ENCODE data around the gene TAOK2.

Gene TAOK2

DNA sequence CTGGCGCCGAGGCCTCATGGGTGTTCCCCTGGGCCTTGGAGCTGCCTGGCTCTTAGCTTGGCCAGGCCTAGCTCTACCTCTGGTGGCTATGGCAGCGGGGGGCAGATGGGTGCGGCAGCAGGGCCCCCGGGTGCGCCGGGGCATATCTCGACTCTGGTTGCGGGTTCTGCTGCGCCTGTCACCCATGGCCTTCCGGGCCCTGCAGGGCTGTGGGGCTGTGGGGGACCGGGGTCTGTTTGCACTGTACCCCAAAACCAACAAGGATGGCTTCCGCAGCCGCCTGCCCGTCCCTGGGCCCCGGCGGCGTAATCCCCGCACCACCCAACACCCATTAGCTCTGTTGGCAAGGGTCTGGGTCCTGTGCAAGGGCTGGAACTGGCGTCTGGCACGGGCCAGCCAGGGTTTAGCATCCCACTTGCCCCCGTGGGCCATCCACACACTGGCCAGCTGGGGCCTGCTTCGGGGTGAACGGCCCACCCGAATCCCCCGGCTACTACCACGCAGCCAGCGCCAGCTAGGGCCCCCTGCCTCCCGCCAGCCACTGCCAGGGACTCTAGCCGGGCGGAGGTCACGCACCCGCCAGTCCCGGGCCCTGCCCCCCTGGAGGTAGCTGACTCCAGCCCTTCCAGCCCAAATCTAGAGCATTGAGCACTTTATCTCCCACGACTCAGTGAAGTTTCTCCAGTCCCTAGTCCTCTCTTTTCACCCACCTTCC, 13.9 kb downstream of the TAOK2 start:
- no peaks in the 10 kb centered on the region for H3K27me3 ChIP-seq (ENCODE audit: insufficient read depth, low read length, poor library complexity)
- H4K5ac ChIP-seq (ENCODE audit: low read length) = no peak overlapping the region
- no peak overlapping the region for H3K18ac ChIP-seq (ENCODE audit: low read length)
- H3K4me3 ChIP-seq (ENCODE audit: low read length) = no peak overlapping the region
- peaks cover 21% of the 10 kb centered on the region for H3K36me3 ChIP-seq (ENCODE audit: control insufficient read depth, insufficient read depth, low read length)
- H2AK5ac ChIP-seq (ENCODE audit: low read length) = no peak overlapping the region
- no peaks in the 10 kb centered on the region for H3K4me1 ChIP-seq (ENCODE audit: control insufficient read depth, low read depth, low read length)
- H3K4me2 ChIP-seq (ENCODE audit: low read length) = no peak overlapping the region
- DNase-seq = no peak
- no peak overlapping the region for H3K27ac ChIP-seq (ENCODE audit: low read depth, low read length)
- H4K8ac ChIP-seq (ENCODE audit: low read depth, low read length) = no peak overlapping the region
- WGBS (ENCODE audit: extremely low coverage, insufficient coverage, low lambda C conversion rate) = no CpG with 5 or more reads among the region's 35 CpGs
- no peak overlapping the region for H3K9ac ChIP-seq (ENCODE audit: low read length)
- H2BK5ac ChIP-seq (ENCODE audit: low read length) = no peak overlapping the region
- no peak overlapping the region for H3K23ac ChIP-seq (ENCODE audit: low read length)
- H3K79me1 ChIP-seq (ENCODE audit: low read length) = no peaks in the 10 kb centered on the region
- no peaks in the 10 kb centered on the region for H3K79me2 ChIP-seq (ENCODE audit: control insufficient read depth, insufficient read depth, low read length)
- no peak overlapping the region for H3K56ac ChIP-seq (ENCODE audit: low read length)
- no peak overlapping the region for H2BK120ac ChIP-seq (ENCODE audit: low read depth, low read length)
- no peak overlapping the region for H3K4ac ChIP-seq (ENCODE audit: low read depth, low read length)
- no peak overlapping the region for H2BK15ac ChIP-seq (replicated peaks; ENCODE audit: low read depth)

GRCh38 chr16:29988346-29989075, 14.8 kb downstream of the TAOK2 start:
- Histone ChIP-seq H3K79me2 (ENCODE audit: control insufficient read depth, insufficient read depth, low read length) (no peaks in the 10 kb centered on the region), H2BK15ac (replicated peaks; ENCODE audit: low read depth) (no peak overlapping the region), H2BK5ac (ENCODE audit: low read length) (no peak overlapping the region), H4K5ac (ENCODE audit: low read length) (no peak overlapping the region), H3K36me3 (ENCODE audit: control insufficient read depth, insufficient read depth, low read length) (peaks cover 17% of the 10 kb centered on the region), H2BK120ac (ENCODE audit: low read depth, low read length) (no peak overlapping the region), H3K4me3 (ENCODE audit: low read length) (no peak overlapping the region), H3K18ac (ENCODE audit: low read length) (no peak overlapping the region), H4K8ac (ENCODE audit: low read depth, low read length) (no peak overlapping the region), H2AK5ac (ENCODE audit: low read length) (no peak overlapping the region), H3K27me3 (ENCODE audit: insufficient read depth, low read length, poor library complexity) (no peaks in the 10 kb centered on the region), H3K4me2 (ENCODE audit: low read length) (no peak overlapping the region), H3K9ac (ENCODE audit: low read length) (no peak overlapping the region), H3K27ac (ENCODE audit: low read depth, low read length) (no peak overlapping the region), H3K79me1 (ENCODE audit: low read length) (no peaks in the 10 kb centered on the region), H3K23ac (ENCODE audit: low read length) (no peak overlapping the region), H3K56ac (ENCODE audit: low read length) (no peak overlapping the region), H3K4me1 (ENCODE audit: control insufficient read depth, low read depth, low read length) (no peaks in the 10 kb centered on the region), H3K4ac (ENCODE audit: low read depth, low read length) (no peak overlapping the region)
- WGBS (ENCODE audit: extremely low coverage, insufficient coverage, low lambda C conversion rate) = no CpG with 5 or more reads among the region's 17 CpGs
- DNase-seq = no peak

DNA sequence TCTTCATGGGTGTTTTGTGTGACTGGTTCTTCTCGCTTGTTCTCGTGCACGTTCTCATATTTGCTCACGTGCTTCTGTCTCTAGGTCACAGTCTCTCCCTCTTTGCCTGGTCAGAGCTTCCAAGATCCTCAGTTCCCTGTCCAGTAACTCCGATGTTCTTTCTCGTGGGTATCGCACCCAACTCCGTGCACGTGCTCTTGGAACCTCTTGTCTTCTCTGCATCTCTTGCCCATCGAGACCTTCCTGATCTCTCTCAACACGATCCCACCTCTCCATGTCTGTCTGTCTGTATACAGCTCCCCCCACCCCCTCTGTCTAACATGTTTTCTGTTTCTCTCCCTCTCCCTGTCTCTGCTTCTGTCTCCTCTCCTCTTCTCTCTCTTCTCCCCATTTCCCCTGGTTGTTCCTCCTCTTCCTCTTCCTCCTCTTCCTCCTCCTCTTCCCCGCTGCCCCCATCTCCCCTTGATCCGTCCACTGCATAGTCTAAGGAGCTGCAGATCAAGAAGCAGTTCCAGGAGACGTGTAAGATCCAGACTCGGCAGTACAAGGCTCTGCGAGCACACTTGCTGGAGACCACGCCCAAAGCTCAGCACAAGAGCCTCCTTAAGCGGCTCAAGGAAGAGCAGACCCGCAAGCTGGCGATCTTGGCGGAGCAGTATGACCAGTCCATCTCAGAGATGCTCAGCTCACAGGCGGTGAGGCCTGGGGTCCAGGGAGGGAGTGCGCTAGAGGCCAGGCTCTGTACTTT, 15.6 kb downstream of the TAOK2 start:
- no peak for DNase-seq
- peaks cover 15% of the 10 kb centered on the region for H3K36me3 ChIP-seq (ENCODE audit: control insufficient read depth, insufficient read depth, low read length)
- H3K79me1 ChIP-seq (ENCODE audit: low read length) = no peaks in the 10 kb centered on the region
- no peak overlapping the region for H2BK5ac ChIP-seq (ENCODE audit: low read length)
- H3K4me3 ChIP-seq (ENCODE audit: low read length) = no peak overlapping the region
- H3K4me2 ChIP-seq (ENCODE audit: low read length) = no peak overlapping the region
- no peak overlapping the region for H2BK15ac ChIP-seq (replicated peaks; ENCODE audit: low read depth)
- no peaks in the 10 kb centered on the region for H3K79me2 ChIP-seq (ENCODE audit: control insufficient read depth, insufficient read depth, low read length)
- no peak overlapping the region for H3K23ac ChIP-seq (ENCODE audit: low read length)
- H3K9ac ChIP-seq (ENCODE audit: low read length) = no peak overlapping the region
- no CpG with 5 or more reads among the region's 23 CpGs for WGBS (ENCODE audit: extremely low coverage, insufficient coverage, low lambda C conversion rate)
- H3K27ac ChIP-seq (ENCODE audit: low read depth, low read length) = no peak overlapping the region
- H3K4ac ChIP-seq (ENCODE audit: low read depth, low read length) = no peak overlapping the region
- no peak overlapping the region for H4K8ac ChIP-seq (ENCODE audit: low read depth, low read length)
- no peak overlapping the region for H2BK120ac ChIP-seq (ENCODE audit: low read depth, low read length)
- no peak overlapping the region for H3K18ac ChIP-seq (ENCODE audit: low read length)
- H3K4me1 ChIP-seq (ENCODE audit: control insufficient read depth, low read depth, low read length) = no peaks in the 10 kb centered on the region
- H4K5ac ChIP-seq (ENCODE audit: low read length) = no peak overlapping the region
- no peaks in the 10 kb centered on the region for H3K27me3 ChIP-seq (ENCODE audit: insufficient read depth, low read length, poor library complexity)
- no peak overlapping the region for H2AK5ac ChIP-seq (ENCODE audit: low read length)
- no peak overlapping the region for H3K56ac ChIP-seq (ENCODE audit: low read length)

DNA sequence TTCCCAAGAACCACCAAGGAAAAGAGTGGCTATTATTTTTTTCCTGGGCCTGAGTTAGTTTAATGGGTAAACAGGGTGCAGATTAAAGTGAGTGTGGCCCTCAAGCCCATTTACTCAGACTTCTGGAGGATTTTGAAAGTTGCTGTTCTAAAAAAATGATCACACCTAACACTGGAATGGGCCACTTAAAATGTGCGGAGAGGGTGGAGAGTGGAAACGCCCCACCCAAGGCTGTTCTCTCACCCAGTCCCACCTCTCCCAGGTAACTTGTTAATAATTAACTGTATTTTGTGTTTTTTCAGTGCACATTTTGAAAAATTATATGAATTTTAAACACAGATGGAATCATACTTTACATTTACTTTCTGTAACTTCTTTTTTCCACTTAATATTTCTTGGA, 16.4 kb downstream of the TAOK2 start:
- no peak overlapping the region for H2BK120ac ChIP-seq (ENCODE audit: low read depth, low read length)

DNA sequence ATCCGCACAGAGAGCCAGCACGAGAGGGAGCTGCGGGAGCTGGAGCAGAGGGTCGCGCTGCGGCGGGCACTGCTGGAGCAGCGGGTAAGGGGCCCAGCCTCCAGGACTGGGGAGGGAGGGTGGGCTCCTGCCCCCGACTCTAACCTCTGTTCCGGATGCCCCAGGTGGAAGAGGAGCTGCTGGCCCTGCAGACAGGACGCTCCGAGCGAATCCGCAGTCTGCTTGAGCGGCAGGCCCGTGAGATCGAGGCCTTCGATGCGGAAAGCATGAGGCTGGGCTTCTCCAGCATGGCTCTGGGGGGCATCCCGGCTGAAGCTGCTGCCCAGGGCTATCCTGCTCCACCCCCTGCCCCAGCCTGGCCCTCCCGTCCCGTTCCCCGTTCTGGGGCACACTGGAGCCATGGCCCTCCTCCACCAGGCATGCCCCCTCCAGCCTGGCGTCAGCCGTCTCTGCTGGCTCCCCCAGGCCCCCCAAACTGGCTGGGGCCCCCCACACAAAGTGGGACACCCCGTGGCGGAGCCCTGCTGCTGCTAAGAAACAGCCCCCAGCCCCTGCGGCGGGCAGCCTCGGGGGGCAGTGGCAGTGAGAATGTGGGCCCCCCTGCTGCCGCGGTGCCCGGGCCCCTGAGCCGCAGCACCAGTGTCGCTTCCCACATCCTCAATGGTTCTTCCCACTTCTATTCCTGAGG, 17.4 kb downstream of the TAOK2 start:
- Histone ChIP-seq H4K5ac (ENCODE audit: low read length) (no peak overlapping the region), H2BK15ac (replicated peaks; ENCODE audit: low read depth) (no peak overlapping the region), H3K9ac (ENCODE audit: low read length) (no peak overlapping the region), H3K79me1 (ENCODE audit: low read length) (no peaks in the 10 kb centered on the region), H2BK120ac (ENCODE audit: low read depth, low read length) (no peak overlapping the region), H3K36me3 (ENCODE audit: control insufficient read depth, insufficient read depth, low read length) (peaks cover 9% of the 10 kb centered on the region), H3K4me3 (ENCODE audit: low read length) (no peak overlapping the region), H3K23ac (ENCODE audit: low read length) (no peak overlapping the region), H3K27ac (ENCODE audit: low read depth, low read length) (no peak overlapping the region), H3K18ac (ENCODE audit: low read length) (no peak overlapping the region), H3K56ac (ENCODE audit: low read length) (no peak overlapping the region), H2BK5ac (ENCODE audit: low read length) (no peak overlapping the region), H4K8ac (ENCODE audit: low read depth, low read length) (no peak overlapping the region), H3K4me1 (ENCODE audit: control insufficient read depth, low read depth, low read length) (peaks cover 2% of the 10 kb centered on the region), H3K79me2 (ENCODE audit: control insufficient read depth, insufficient read depth, low read length) (no peaks in the 10 kb centered on the region), H2AK5ac (ENCODE audit: low read length) (no peak overlapping the region), H3K4me2 (ENCODE audit: low read length) (no peak overlapping the region), H3K4ac (ENCODE audit: low read depth, low read length) (no peak overlapping the region), H3K27me3 (ENCODE audit: insufficient read depth, low read length, poor library complexity) (no peaks in the 10 kb centered on the region)
- DNase-seq = no peak
- no CpG with 5 or more reads among the region's 35 CpGs for WGBS (ENCODE audit: extremely low coverage, insufficient coverage, low lambda C conversion rate)

More for the DNA sequence above, 16.4 kb downstream of the TAOK2 start:
- no peak overlapping the region for H2BK5ac ChIP-seq (ENCODE audit: low read length)
- no peak for DNase-seq
- no peak overlapping the region for H3K4me2 ChIP-seq (ENCODE audit: low read length)
- no peak overlapping the region for H2BK15ac ChIP-seq (replicated peaks; ENCODE audit: low read depth)
- peaks cover 12% of the 10 kb centered on the region for H3K36me3 ChIP-seq (ENCODE audit: control insufficient read depth, insufficient read depth, low read length)
- no peak overlapping the region for H3K27ac ChIP-seq (ENCODE audit: low read depth, low read length)
- no peak overlapping the region for H4K8ac ChIP-seq (ENCODE audit: low read depth, low read length)
- WGBS (ENCODE audit: extremely low coverage, insufficient coverage, low lambda C conversion rate) = no CpG with 5 or more reads among the region's 2 CpGs
- no peak overlapping the region for H3K56ac ChIP-seq (ENCODE audit: low read length)
- H3K18ac ChIP-seq (ENCODE audit: low read length) = no peak overlapping the region
- H3K27me3 ChIP-seq (ENCODE audit: insufficient read depth, low read length, poor library complexity) = no peaks in the 10 kb centered on the region
- no peaks in the 10 kb centered on the region for H3K79me1 ChIP-seq (ENCODE audit: low read length)
- H3K4me3 ChIP-seq (ENCODE audit: low read length) = no peak overlapping the region
- H2AK5ac ChIP-seq (ENCODE audit: low read length) = no peak overlapping the region
- no peaks in the 10 kb centered on the region for H3K79me2 ChIP-seq (ENCODE audit: control insufficient read depth, insufficient read depth, low read length)
- H3K4ac ChIP-seq (ENCODE audit: low read depth, low read length) = no peak overlapping the region
- peaks cover 2% of the 10 kb centered on the region for H3K4me1 ChIP-seq (ENCODE audit: control insufficient read depth, low read depth, low read length)
- no peak overlapping the region for H3K23ac ChIP-seq (ENCODE audit: low read length)
- H3K9ac ChIP-seq (ENCODE audit: low read length) = no peak overlapping the region
- H4K5ac ChIP-seq (ENCODE audit: low read length) = no peak overlapping the region

Data from mesendoderm (in vitro differentiated cells).